BE2C (cell line): Measurements from ENCODE around the gene CD28.

Experiments used
- DNase-seq: peaks from one replicate; pipeline ENCODE4 v3.0.0-alpha.2; 2020
- H3K27me3 ChIP-seq: fragments of 250-450 bp; sonication (Bioruptor Pico); 2 replicates; pipeline ENCODE4 v1.5.1; 2020; ENCODE audit warnings: mild to moderate bottlenecking
- H3K36me3 ChIP-seq: fragments of 250-450 bp; sonication (Bioruptor Pico); 2 replicates; pipeline ENCODE4 v1.5.1; 2020; ENCODE audit warnings: mild to moderate bottlenecking
- H3K4me1 ChIP-seq: fragments of 250-450 bp; sonication (Bioruptor Pico); 2 replicates; pipeline ENCODE4 v1.5.1; 2020
- H3K4me3 ChIP-seq: 2 replicates; pipeline ENCODE4 v1.5.1; 2011; ENCODE audit warnings: low read depth, low read length
- H3K9me3 ChIP-seq: fragments of 250-450 bp; sonication (Bioruptor Pico); 2 replicates; pipeline ENCODE4 v1.5.1; 2020
- TF ChIP-seq, protein P1 (sequence below): IDR thresholded peaks from 2 replicates; pipeline ENCODE4 v1.5.1; 2012; ENCODE audit warnings: mild to moderate bottlenecking, low read depth, low read length

CD28 gene

DNA sequence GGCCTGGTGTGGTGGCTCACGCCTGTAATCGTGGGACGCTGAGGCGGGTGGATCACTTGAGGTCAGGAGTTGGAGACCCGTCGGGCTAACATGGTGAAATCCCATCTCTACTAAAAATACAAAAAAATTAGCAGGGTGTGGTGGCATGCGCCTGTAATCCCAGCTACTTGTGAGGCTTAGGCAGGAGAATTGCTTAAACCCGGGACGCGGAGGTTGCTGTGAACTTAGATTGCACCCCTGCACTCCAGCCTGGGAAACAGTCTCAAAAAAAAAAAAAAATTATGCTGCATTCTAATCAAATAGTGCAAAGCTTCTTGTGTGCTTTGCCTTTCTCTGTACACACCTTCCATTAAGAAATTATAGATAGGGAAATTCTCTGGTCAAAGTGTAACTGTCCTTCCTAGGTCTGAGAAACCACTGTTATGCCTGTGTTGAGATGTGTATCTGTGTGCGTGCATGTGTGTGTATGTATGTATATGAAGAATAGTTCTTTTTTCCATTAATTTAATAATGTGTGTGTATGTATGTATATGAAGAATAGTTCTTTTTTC lies 2.5 kb downstream of the CD28 start:
- no peak for DNase-seq
- no peaks in the 10 kb centered on the region for H3K36me3 ChIP-seq
- TF ChIP-seq, protein P1, sequence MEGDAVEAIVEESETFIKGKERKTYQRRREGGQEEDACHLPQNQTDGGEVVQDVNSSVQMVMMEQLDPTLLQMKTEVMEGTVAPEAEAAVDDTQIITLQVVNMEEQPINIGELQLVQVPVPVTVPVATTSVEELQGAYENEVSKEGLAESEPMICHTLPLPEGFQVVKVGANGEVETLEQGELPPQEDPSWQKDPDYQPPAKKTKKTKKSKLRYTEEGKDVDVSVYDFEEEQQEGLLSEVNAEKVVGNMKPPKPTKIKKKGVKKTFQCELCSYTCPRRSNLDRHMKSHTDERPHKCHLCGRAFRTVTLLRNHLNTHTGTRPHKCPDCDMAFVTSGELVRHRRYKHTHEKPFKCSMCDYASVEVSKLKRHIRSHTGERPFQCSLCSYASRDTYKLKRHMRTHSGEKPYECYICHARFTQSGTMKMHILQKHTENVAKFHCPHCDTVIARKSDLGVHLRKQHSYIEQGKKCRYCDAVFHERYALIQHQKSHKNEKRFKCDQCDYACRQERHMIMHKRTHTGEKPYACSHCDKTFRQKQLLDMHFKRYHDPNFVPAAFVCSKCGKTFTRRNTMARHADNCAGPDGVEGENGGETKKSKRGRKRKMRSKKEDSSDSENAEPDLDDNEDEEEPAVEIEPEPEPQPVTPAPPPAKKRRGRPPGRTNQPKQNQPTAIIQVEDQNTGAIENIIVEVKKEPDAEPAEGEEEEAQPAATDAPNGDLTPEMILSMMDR, result no peak
- H3K9me3 ChIP-seq, result no peaks in the 10 kb centered on the region
- H3K4me1 ChIP-seq, result no peaks in the 10 kb centered on the region; the same call in none of the 2 replicates
- peaks cover 5% of the 10 kb centered on the region; the same call in 1 of the 2 replicates for H3K27me3 ChIP-seq
- no peak overlapping the region for H3K4me3 ChIP-seq

DNA sequence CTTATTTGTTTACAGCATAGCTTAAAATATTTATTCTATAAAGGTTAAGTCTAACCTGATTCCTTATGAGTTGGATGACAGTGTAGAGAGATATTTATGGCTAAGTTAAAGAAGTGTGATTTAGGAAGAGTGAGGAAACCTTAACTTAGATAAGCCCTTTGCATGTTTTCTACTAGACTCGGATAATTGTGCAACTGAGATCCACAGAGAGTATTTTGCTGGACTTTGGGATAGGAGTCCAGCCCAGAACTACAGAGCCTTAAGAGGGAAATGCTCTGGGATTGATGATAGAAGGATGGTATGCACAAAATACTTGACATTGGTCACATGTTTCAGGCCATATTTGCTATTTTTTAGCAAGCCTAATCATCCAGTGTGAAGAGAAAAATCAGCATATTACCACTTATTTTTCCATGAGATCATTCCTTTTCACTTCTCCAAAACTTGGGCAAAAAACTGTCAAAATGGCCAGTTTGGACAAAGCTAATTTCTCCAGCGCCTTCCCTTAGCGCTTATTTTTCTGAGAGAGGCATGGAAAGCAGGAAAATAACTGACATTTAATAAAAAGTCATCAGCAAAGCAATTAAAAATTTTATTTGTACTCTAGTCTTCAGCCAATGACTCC lies 3.1 kb downstream of the CD28 start:
- H3K9me3 ChIP-seq, result no peaks in the 10 kb centered on the region
- H3K27me3 ChIP-seq, result peaks cover 5% of the 10 kb centered on the region; the same call in 1 of the 2 replicates
- H3K4me3 ChIP-seq, result no peak overlapping the region
- no peak for DNase-seq
- TF ChIP-seq, protein P1, result no peak
- H3K4me1 ChIP-seq, result no peaks in the 10 kb centered on the region; the same call in none of the 2 replicates
- no peaks in the 10 kb centered on the region for H3K36me3 ChIP-seq

DNA sequence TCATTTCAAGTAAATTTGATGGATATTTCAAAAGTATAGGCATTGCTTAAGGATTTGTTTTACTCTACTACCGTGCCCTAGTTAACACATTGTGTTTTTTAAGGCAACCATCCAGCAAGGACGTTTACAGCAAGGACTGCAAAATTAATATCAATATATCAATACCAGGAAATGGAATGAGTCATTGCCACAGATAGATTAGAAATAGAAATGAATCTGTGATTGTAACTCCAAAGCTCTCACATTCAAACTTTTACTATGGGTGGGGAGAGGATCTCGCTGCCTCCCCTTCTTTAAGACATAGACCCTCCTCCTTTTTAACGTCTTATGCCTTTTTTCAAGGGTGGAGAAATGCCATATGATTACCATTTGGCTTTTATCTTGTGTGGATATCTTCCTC lies 3.8 kb downstream of the CD28 start:
- Histone ChIP-seq H3K4me3 (no peak overlapping the region), H3K4me1 (no peaks in the 10 kb centered on the region; the same call in none of the 2 replicates), H3K9me3 (no peaks in the 10 kb centered on the region), H3K27me3 (peaks cover 5% of the 10 kb centered on the region; the same call in 1 of the 2 replicates), H3K36me3 (no peaks in the 10 kb centered on the region)
- TF ChIP-seq, protein P1, result no peak
- no peak for DNase-seq

DNA sequence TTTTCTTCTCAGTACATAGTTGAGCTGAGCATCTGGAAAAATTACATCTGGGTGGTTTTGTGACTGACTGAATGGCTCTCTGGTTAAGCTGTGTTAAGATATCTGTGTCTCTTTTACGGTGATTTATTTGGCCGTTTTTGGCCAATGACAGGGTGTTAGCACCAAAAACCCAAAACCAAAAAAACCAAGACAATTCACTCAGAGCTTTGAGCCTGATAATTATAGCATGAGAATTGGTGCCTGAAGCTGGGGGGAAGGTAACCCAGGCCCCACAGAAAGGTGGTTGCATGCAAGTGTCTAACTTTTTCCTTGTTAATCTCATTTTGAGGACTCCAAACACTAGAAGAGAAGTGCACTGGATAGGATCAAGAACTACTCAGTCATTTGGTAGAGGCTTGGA lies 4.5 kb downstream of the CD28 start:
- DNase-seq, result no peak
- H3K4me3 ChIP-seq, result no peak overlapping the region
- H3K36me3 ChIP-seq, result no peaks in the 10 kb centered on the region
- peaks cover 5% of the 10 kb centered on the region; the same call in 1 of the 2 replicates for H3K27me3 ChIP-seq
- H3K9me3 ChIP-seq, result no peaks in the 10 kb centered on the region
- TF ChIP-seq, protein P1, result no peak
- H3K4me1 ChIP-seq, result no peaks in the 10 kb centered on the region; the same call in none of the 2 replicates

DNA sequence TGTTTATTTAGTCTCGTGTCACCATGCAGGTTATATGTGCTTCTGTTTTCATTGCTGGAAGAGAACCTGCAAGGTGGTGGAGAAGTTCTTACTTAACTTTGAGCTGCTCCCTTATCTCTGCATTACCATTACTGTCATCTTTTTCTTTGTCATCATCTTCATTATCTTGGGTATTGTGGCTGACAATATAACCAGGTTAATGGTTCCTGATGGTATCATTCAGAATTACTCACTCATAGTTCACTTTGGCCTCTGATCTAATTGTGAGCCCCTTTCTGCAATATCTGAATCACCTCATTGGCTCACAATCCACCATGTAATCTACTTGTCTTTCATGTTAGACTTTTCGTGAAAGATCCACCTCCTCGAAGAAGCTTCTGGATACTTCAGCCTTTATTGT lies 5.0 kb downstream of the CD28 start:
- Histone ChIP-seq H3K4me1 (no peaks in the 10 kb centered on the region; the same call in none of the 2 replicates), H3K27me3 (peaks cover 5% of the 10 kb centered on the region; the same call in 1 of the 2 replicates), H3K4me3 (no peak overlapping the region), H3K36me3 (no peaks in the 10 kb centered on the region), H3K9me3 (no peaks in the 10 kb centered on the region)
- no peak for DNase-seq
- TF ChIP-seq, protein P1, result no peak

DNA sequence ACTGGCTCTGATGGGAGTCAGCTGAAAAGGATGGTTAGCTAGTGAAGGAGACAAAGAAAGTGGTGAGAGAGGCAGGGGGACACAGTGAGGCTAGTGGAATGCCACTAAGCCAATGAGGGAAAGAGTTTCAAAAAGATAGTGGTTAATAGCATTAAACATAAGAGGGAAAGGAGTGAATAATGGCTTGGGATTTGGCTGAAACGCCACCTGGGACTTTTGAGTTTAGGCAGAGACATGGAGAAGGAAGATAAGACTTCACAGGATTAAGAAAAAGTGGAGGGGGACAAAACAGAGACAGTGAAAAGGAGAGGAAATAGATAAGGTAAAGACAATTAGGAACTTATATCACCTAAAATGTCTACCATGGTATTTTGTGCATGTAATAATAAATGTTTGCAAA lies 6.9 kb downstream of the CD28 start:
- DNase-seq, result no peak
- no peaks in the 10 kb centered on the region for H3K36me3 ChIP-seq
- H3K27me3 ChIP-seq, result peaks cover 5% of the 10 kb centered on the region; the same call in 1 of the 2 replicates
- H3K9me3 ChIP-seq, result no peaks in the 10 kb centered on the region
- no peak overlapping the region for H3K4me3 ChIP-seq
- no peaks in the 10 kb centered on the region; the same call in none of the 2 replicates for H3K4me1 ChIP-seq
- TF ChIP-seq, protein P1, result no peak
